Osteoblast (primary cell): ENCODE measurements around the gene IGFBP7. TPM values are rescaled to one million over a fixed set of nuclear protein-coding genes. Genes with fewer than 3 reads are reported as not detected.

Experiments used
- DNase-seq: peaks from one replicate; pipeline ENCODE4 v3.0.0; 2011; ENCODE audit warnings: low spot score, mixed read lengths; ENCODE audit not compliant: insufficient read length; ENCODE audit errors: missing footprints
- H2AFZ ChIP-seq: 2 replicates; pipeline ENCODE4 v1.6.0; 2011; ENCODE audit warnings: mild to moderate bottlenecking, low read length
- H3K27ac ChIP-seq: 2 replicates; pipeline ENCODE4 v1.5.1; 2011; ENCODE audit warnings: mild to moderate bottlenecking, low read depth, low read length, moderate library complexity
- H3K27me3 ChIP-seq: 2 replicates; pipeline ENCODE4 v1.6.0; 2012; ENCODE audit warnings: mild to moderate bottlenecking, control low read depth, inconsistent platforms, low read length, moderate library complexity; ENCODE audit not compliant: insufficient read depth
- H3K36me3 ChIP-seq: 2 replicates; pipeline ENCODE4 v1.5.1; 2011; ENCODE audit warnings: mild to moderate bottlenecking, low read length, control low read depth, moderate library complexity; ENCODE audit not compliant: insufficient read depth
- H3K4me1 ChIP-seq: 2 replicates; pipeline ENCODE4 v1.5.1; 2011; ENCODE audit warnings: mild to moderate bottlenecking, low read length, control low read depth, moderate library complexity; ENCODE audit not compliant: insufficient read depth
- H3K4me2 ChIP-seq: 2 replicates; pipeline ENCODE4 v1.6.0; 2011; ENCODE audit warnings: mild to moderate bottlenecking, low read length; ENCODE audit not compliant: insufficient read depth
- H3K4me3 ChIP-seq: fragments of 200-600 bp; sonication (generic); 3 replicates; pipeline ENCODE4 v1.5.1; 2012; ENCODE audit warnings: mild to moderate bottlenecking, low read length, inconsistent platforms; ENCODE audit not compliant: insufficient read depth
- H3K79me2 ChIP-seq: 2 replicates; pipeline ENCODE4 v1.6.0; 2012; ENCODE audit warnings: mild to moderate bottlenecking, low read length, control low read depth, inconsistent platforms; ENCODE audit not compliant: insufficient read depth
- H3K9me3 ChIP-seq: 2 replicates; pipeline ENCODE4 v1.5.1; 2011; ENCODE audit warnings: low read depth, low read length, control low read depth
- H4K20me1 ChIP-seq: 2 replicates; pipeline ENCODE4 v1.6.0; 2012; ENCODE audit warnings: mild to moderate bottlenecking, low read length, control low read depth; ENCODE audit not compliant: insufficient read depth
- CTCF ChIP-seq: IDR thresholded peaks from 2 replicates; pipeline ENCODE4 v1.5.1; 2011; ENCODE audit warnings: mild to moderate bottlenecking, low read depth, low read length, moderate library complexity; ENCODE audit errors: extremely low read depth
- total RNA-seq: library from RNA; depleted of rRNA; stranded (reverse); fragments of >200 nt; gene quantifications from 2 replicates; pipeline ENCODE4 v1.2.3, GENCODE V29; 2012

The IGFBP7 gene
- total RNA-seq, 1 donor: 715 TPM

- no peak for TF ChIP-seq CTCF
- Histone ChIP-seq H3K4me2 (no peak overlapping the region), H2AFZ (no peak overlapping the region), H3K36me3 (peaks cover 37% of the 10 kb centered on the region), H3K27ac (peak overlapping the region; percentile 96), H3K27me3 (no peaks in the 10 kb centered on the region), H3K9me3 (no peaks in the 10 kb centered on the region), H3K4me3 (no peak overlapping the region), H3K4me1 (peaks cover 90% of the 10 kb centered on the region), H3K79me2 (peaks cover 68% of the 10 kb centered on the region), H4K20me1 (no peaks in the 10 kb centered on the region)
- no peak for DNase-seq
Measured at GRCh38 chr4:57078685-57079521, 31.3 kb downstream of the IGFBP7 start.

- Histone ChIP-seq H3K27me3 (no peaks in the 10 kb centered on the region), H4K20me1 (no peaks in the 10 kb centered on the region), H3K9me3 (no peaks in the 10 kb centered on the region), H3K4me2 (no peak overlapping the region), H3K4me3 (no peak overlapping the region), H3K36me3 (peaks cover 40% of the 10 kb centered on the region), H3K79me2 (peaks cover 79% of the 10 kb centered on the region), H3K4me1 (peaks cover 88% of the 10 kb centered on the region), H3K27ac (peak overlapping the region; percentile 96), H2AFZ (no peak overlapping the region)
- no peak for TF ChIP-seq CTCF
- peak; percentile 18 for DNase-seq
Measured at GRCh38 chr4:57077550-57078343, 32.4 kb downstream of the IGFBP7 start.

GRCh38 chr4:57076646-57077045, 33.5 kb downstream of the IGFBP7 start:
- no peak for TF ChIP-seq CTCF
- no peak for DNase-seq
- H3K9me3 ChIP-seq: no peaks in the 10 kb centered on the region
- no peak overlapping the region for H3K4me3 ChIP-seq
- H3K4me1 ChIP-seq: peaks cover 86% of the 10 kb centered on the region
- peak overlapping the region; percentile 88 for H3K27ac ChIP-seq
- H4K20me1 ChIP-seq: no peaks in the 10 kb centered on the region
- H3K79me2 ChIP-seq: peaks cover 88% of the 10 kb centered on the region
- H3K36me3 ChIP-seq: peaks cover 44% of the 10 kb centered on the region
- no peak overlapping the region for H3K4me2 ChIP-seq
- no peaks in the 10 kb centered on the region for H3K27me3 ChIP-seq
- H2AFZ ChIP-seq: no peak overlapping the region

GRCh38 chr4:57075367-57075766, 34.8 kb downstream of the IGFBP7 start:
- H3K4me1 ChIP-seq: peaks cover 87% of the 10 kb centered on the region
- H3K36me3 ChIP-seq: peaks cover 39% of the 10 kb centered on the region
- no peak for TF ChIP-seq CTCF
- peak overlapping the region; percentile 88 for H3K27ac ChIP-seq
- no peak overlapping the region for H3K4me3 ChIP-seq
- H2AFZ ChIP-seq: no peak overlapping the region
- no peaks in the 10 kb centered on the region for H4K20me1 ChIP-seq
- H3K79me2 ChIP-seq: peaks cover 95% of the 10 kb centered on the region
- DNase-seq: no peak
- H3K4me2 ChIP-seq: peak overlapping the region; percentile 4
- no peaks in the 10 kb centered on the region for H3K27me3 ChIP-seq
- no peaks in the 10 kb centered on the region for H3K9me3 ChIP-seq
